PC-9 (cell line): ENCODE results near the gene ZEB2. TPM values are rescaled to one million over a fixed set of nuclear protein-coding genes. Genes with fewer than 3 reads are reported as not detected.

Experiments
- BruUV-seq: library from RNA; stranded (reverse); fragments of 400-500 nt; replicated peaks from 2 replicates; lab custom pipeline; 2021; lab: Mats Ljungman, UMichigan
- CTCF ChIA-PET: fragments of 300-600 bp; sonication (Branson Sonifier 250); formaldehyde crosslinking; loops from one replicate; lab custom pipeline; 2022; ENCODE audit warnings: antibody characterized with exemption; lab: Charles Lee
- POLR2A ChIA-PET: fragments of 300-600 bp; sonication (Branson Sonifier 250); formaldehyde crosslinking; loops from one replicate; lab custom pipeline; 2022; ENCODE audit warnings: antibody characterized with exemption; ENCODE audit not compliant: unreplicated experiment; lab: Charles Lee
- DNase-seq, 2 experiments: peaks; one replicate each; pipeline versions ENCODE4 v3.0.0 to v3.0.0-alpha.2; 2015 to 2022; ENCODE audit warnings: mixed read lengths in 1 of 2
- H2AFZ ChIP-seq: fragments of 200-600 bp; sonication (generic); 2 replicates; pipeline ENCODE4 v1.8.1; 2017; ENCODE audit warnings: antibody characterized with exemption
- H3F3A ChIP-seq: fragments of 200-600 bp; sonication (generic); 2 replicates; pipeline ENCODE4 v1.8.1; 2017; ENCODE audit warnings: antibody characterized with exemption, mild to moderate bottlenecking, low read depth; ENCODE audit not compliant: insufficient read depth
- H3K27ac ChIP-seq: fragments of 200-600 bp; sonication (generic); 2 replicates; pipeline ENCODE4 v1.6.1; 2016; ENCODE audit warnings: mixed run types
- H3K27me3 ChIP-seq: fragments of 200-600 bp; sonication (generic); 2 replicates; pipeline ENCODE4 v1.6.1; 2016; ENCODE audit warnings: low read depth, mixed run types; ENCODE audit not compliant: insufficient read depth
- H3K36me3 ChIP-seq: fragments of 200-600 bp; sonication (generic); 2 replicates; pipeline ENCODE4 v1.6.1; 2016; ENCODE audit warnings: low read depth, mixed run types
- H3K4me1 ChIP-seq: fragments of 200-600 bp; sonication (generic); replicated peaks from 2 replicates; pipeline ENCODE4 v1.6.1; 2016; ENCODE audit warnings: mixed run types; ENCODE audit not compliant: insufficient read depth
- H3K4me2 ChIP-seq: fragments of 200-600 bp; sonication (generic); 2 replicates; pipeline ENCODE4 v1.6.1; 2017; ENCODE audit warnings: mixed run types
- H3K4me3 ChIP-seq: fragments of 200-600 bp; sonication (generic); 2 replicates; pipeline ENCODE4 v1.6.1; 2016; ENCODE audit warnings: mixed run types
- H3K79me2 ChIP-seq: fragments of 200-600 bp; sonication (generic); 2 replicates; pipeline ENCODE4 v1.6.1; 2017; ENCODE audit warnings: low read depth, mixed run types
- H3K9me2 ChIP-seq: fragments of 200-600 bp; sonication (generic); 2 replicates; pipeline ENCODE4 v1.8.1; 2017; ENCODE audit warnings: mild to moderate bottlenecking; ENCODE audit not compliant: insufficient read depth
- H3K9me3 ChIP-seq: fragments of 200-600 bp; sonication (generic); 2 replicates; pipeline ENCODE4 v1.8.1; 2016; ENCODE audit warnings: low read depth; ENCODE audit not compliant: insufficient read depth
- H4K20me1 ChIP-seq: fragments of 200-600 bp; sonication (generic); 2 replicates; pipeline ENCODE4 v1.8.1; 2017; ENCODE audit not compliant: insufficient read depth
- EZH2 ChIP-seq: fragments of 200-600 bp; sonication (generic); IDR thresholded peaks from 2 replicates; pipeline ENCODE4 v1.8.0; 2017; ENCODE audit warnings: antibody characterized with exemption, low read depth
- intact Hi-C: fragments of 100-400 bp; cut with micrococcal nuclease; formaldehyde crosslinking; loops from one replicate; pipeline ENCODE4 v1.10.0; 2022; ENCODE audit not compliant: unreplicated experiment
- total RNA-seq: library from RNA; stranded (reverse); gene quantifications from 2 replicates; pipeline ENCODE4 v1.2.3, GENCODE V29; 2021
- TF ChIP-seq, protein P1 (sequence below): fragments of 200-600 bp; sonication (generic); conservative IDR thresholded peaks from 2 replicates; pipeline ENCODE4 v1.6.1; 2017; ENCODE audit warnings: mixed run types, antibody characterized with exemption, mild to moderate bottlenecking, moderate library complexity

The ZEB2 gene
- total RNA-seq, 1 experiment from 2014 or later = 0.09 TPM

DNA sequence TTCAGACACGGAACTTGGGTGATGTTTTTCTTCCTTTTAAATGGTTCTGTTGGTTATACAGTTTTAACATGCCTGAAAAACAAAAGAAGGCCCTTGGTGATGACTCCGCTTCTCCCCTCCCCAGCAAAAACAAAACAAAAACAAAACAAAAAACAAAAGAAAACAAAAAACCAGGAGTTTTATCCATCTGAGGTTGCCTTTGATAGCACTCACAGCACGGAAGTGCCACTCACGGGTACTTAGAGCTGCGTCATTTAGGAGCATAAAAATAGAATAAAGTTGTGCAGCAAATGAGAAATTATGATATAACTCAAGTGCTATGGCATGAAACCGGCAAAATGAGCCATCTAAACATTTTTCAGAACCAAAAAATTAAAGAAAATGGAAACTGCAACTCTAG, 57.7 kb downstream of the ZEB2 start:
- Histone ChIP-seq H3K9me2 (no peaks in the 10 kb centered on the region; the same call in 1 of the 2 replicates), H3F3A (no peaks in the 10 kb centered on the region), H3K4me2 (no peak overlapping the region), H3K27me3 (no peaks in the 10 kb centered on the region), H3K9me3 (no peaks in the 10 kb centered on the region), H3K79me2 (no peaks in the 10 kb centered on the region), H4K20me1 (no peaks in the 10 kb centered on the region), H2AFZ (no peak overlapping the region), H3K4me3 (no peak overlapping the region), H3K27ac (no peak overlapping the region), H3K4me1 (no peaks in the 10 kb centered on the region), H3K36me3 (no peaks in the 10 kb centered on the region)
- CTCF ChIA-PET = no interaction called here
- TF ChIP-seq EZH2 = no peak
- TF ChIP-seq, protein P1, sequence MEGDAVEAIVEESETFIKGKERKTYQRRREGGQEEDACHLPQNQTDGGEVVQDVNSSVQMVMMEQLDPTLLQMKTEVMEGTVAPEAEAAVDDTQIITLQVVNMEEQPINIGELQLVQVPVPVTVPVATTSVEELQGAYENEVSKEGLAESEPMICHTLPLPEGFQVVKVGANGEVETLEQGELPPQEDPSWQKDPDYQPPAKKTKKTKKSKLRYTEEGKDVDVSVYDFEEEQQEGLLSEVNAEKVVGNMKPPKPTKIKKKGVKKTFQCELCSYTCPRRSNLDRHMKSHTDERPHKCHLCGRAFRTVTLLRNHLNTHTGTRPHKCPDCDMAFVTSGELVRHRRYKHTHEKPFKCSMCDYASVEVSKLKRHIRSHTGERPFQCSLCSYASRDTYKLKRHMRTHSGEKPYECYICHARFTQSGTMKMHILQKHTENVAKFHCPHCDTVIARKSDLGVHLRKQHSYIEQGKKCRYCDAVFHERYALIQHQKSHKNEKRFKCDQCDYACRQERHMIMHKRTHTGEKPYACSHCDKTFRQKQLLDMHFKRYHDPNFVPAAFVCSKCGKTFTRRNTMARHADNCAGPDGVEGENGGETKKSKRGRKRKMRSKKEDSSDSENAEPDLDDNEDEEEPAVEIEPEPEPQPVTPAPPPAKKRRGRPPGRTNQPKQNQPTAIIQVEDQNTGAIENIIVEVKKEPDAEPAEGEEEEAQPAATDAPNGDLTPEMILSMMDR = no peak
- intact Hi-C loops = no loop called here
- no TSS peak for BruUV-seq
- POLR2A ChIA-PET = no interaction called here
- DNase-seq = no peak

DNA sequence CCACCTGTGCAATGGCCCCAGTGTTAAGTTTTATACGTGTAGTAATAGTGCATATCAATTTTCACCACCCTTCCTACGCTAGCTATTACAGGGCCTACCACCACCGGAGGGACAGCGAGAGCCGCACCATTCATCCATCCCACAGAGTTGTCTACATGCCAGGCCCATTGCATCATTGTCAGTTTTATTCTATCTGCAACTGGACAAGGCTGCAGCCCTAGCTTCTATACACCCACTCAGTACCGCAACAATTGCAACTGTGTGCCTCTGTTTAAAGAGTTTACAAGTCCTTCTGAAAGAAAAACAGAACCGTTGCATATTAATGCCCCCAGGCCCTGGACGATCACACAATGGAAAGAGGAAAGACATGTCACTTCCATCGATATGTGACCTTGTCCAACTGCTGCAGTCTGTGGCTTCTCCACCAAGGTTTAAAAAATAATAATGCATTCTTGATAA, 58.6 kb downstream of the ZEB2 start:
- H3K36me3 ChIP-seq = no peaks in the 10 kb centered on the region
- no peak for TF ChIP-seq EZH2
- TF ChIP-seq, protein P1 = no peak
- ChIA-PET CTCF (no interaction called here), POLR2A (no interaction called here)
- H3K4me3 ChIP-seq = no peak overlapping the region
- no peak overlapping the region for H2AFZ ChIP-seq
- no TSS peak for BruUV-seq
- intact Hi-C loops = no loop called here
- H3K79me2 ChIP-seq = no peaks in the 10 kb centered on the region
- H4K20me1 ChIP-seq = no peaks in the 10 kb centered on the region
- no peak overlapping the region for H3K4me2 ChIP-seq
- H3F3A ChIP-seq = no peaks in the 10 kb centered on the region
- no peaks in the 10 kb centered on the region for H3K4me1 ChIP-seq
- H3K9me2 ChIP-seq = no peaks in the 10 kb centered on the region; the same call in 1 of the 2 replicates
- H3K27me3 ChIP-seq = no peaks in the 10 kb centered on the region
- H3K9me3 ChIP-seq = no peaks in the 10 kb centered on the region
- no peak overlapping the region for H3K27ac ChIP-seq
- no peak for DNase-seq

DNA sequence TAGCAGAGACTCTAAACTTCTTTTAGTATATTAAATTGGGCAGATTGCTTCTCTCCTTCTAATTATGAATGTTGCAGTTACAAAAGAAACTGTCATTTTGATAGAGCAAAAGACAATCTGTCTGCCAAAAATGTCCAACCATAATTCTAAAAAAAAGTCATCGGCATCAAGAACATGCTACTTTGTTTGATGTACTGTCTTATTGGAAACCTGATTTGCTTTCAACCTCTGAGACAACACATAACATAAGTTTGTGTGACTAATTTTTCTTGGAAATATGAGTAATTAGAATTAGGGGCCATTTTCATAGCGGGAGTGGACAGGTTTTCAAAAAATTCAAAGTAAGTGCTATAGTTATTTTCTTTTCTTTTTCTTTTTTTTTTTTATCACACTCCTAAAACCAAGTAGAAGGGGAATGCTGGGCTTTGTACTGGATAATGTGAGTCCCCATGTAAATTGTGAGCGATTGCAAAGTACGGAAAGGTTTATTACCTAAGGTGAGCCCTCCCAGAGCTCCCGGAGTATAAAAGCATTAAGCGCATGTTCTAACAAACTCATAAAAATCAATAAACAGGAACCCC, 59.1 kb downstream of the ZEB2 start:
- Histone ChIP-seq H3K4me1 (no peaks in the 10 kb centered on the region), H4K20me1 (no peaks in the 10 kb centered on the region), H3K27ac (no peak overlapping the region), H3K27me3 (no peaks in the 10 kb centered on the region), H3F3A (no peaks in the 10 kb centered on the region), H3K9me3 (no peaks in the 10 kb centered on the region), H3K79me2 (no peaks in the 10 kb centered on the region), H3K36me3 (no peaks in the 10 kb centered on the region), H3K4me3 (no peak overlapping the region), H2AFZ (no peak overlapping the region), H3K4me2 (no peak overlapping the region), H3K9me2 (no peaks in the 10 kb centered on the region; the same call in 1 of the 2 replicates)
- intact Hi-C loops = no loop called here
- POLR2A ChIA-PET = no interaction called here
- TF ChIP-seq EZH2 = no peak
- TF ChIP-seq, protein P1 = no peak
- DNase-seq = no peak
- no TSS peak for BruUV-seq
- CTCF ChIA-PET = no interaction called here
